ENCODE measurements around the gene GLS2. TPM values are rescaled to one million over a fixed set of nuclear protein-coding genes. Genes with fewer than 3 reads are reported as not detected.
A peak's percentile ranks its signal among the peaks of the same experiment; 100 is the strongest.
"Not testable (repeated sequence)": the region's sequence is repeated elsewhere in the genome, so short reads cannot be mapped to it uniquely, and the experiment has no call there.

GLS2 gene
- total and polyA plus RNA-seq, 4 donors = 28.0 to 53.8 (median 47.9) TPM

- not testable (repeated sequence) for H3K27me3 ChIP-seq (ENCODE audit: control insufficient read depth in 4 of 4, insufficient read depth in 4 of 4, low read length in 3 of 4); H3K9ac ChIP-seq (ENCODE audit: low read depth in 1 of 2, low read length in 2 of 2); DNase-seq (ENCODE audit: low spot score); H3K4me3 ChIP-seq (ENCODE audit: low read depth in 1 of 3, low read length in 3 of 3); H3K27ac ChIP-seq (ENCODE audit: low read depth in 1 of 2, low read length in 2 of 2); H3K9me3 ChIP-seq (ENCODE audit: control insufficient read depth in 4 of 4, low read length in 3 of 4); H3K36me3 ChIP-seq (ENCODE audit: control insufficient read depth in 4 of 4, insufficient read depth in 3 of 4, low read depth in 1 of 4, low read length in 3 of 4); H3K4me1 ChIP-seq (ENCODE audit: control insufficient read depth in 4 of 4, insufficient read depth in 4 of 4, low read length in 3 of 4)
- TF ChIP-seq CTCF (IDR thresholded peaks at IDR 0.05; ENCODE audit: low read depth, low read length, missing input control) (peak; percentile 18), RAD21 (IDR thresholded peaks at IDR 0.05) (peak; percentile 17 to 30)
- 19% methylated on average over 17 of the region's 17 CpGs for WGBS
These were observed 8.7 kb upstream of the GLS2 start for GRCh38 chr12:56496704-56497103.

- 98% methylated on average over 27 of the region's 27 CpGs for WGBS
- H3K36me3 ChIP-seq (ENCODE audit: control insufficient read depth in 4 of 4, insufficient read depth in 3 of 4, low read depth in 1 of 4, low read length in 3 of 4); H3K9ac ChIP-seq (ENCODE audit: low read depth in 1 of 2, low read length in 2 of 2); H3K27ac ChIP-seq (ENCODE audit: low read depth in 1 of 2, low read length in 2 of 2); H3K4me3 ChIP-seq (ENCODE audit: low read depth in 1 of 3, low read length in 3 of 3); H3K9me3 ChIP-seq (ENCODE audit: control insufficient read depth in 4 of 4, low read length in 3 of 4); H3K27me3 ChIP-seq (ENCODE audit: control insufficient read depth in 4 of 4, insufficient read depth in 4 of 4, low read length in 3 of 4); DNase-seq (ENCODE audit: low spot score); H3K4me1 ChIP-seq (ENCODE audit: control insufficient read depth in 4 of 4, insufficient read depth in 4 of 4, low read length in 3 of 4): not testable (repeated sequence)
These were observed 6.5 kb upstream of the GLS2 start for GRCh38 chr12:56494481-56494880.

GRCh38 chr12:56494106-56494415 lies 6.1 kb upstream of the GLS2 start:
- H3K27me3 ChIP-seq (ENCODE audit: control insufficient read depth in 4 of 4, insufficient read depth in 4 of 4, low read length in 3 of 4); H3K4me3 ChIP-seq (ENCODE audit: low read depth in 1 of 3, low read length in 3 of 3); H3K36me3 ChIP-seq (ENCODE audit: control insufficient read depth in 4 of 4, insufficient read depth in 3 of 4, low read depth in 1 of 4, low read length in 3 of 4); H3K9me3 ChIP-seq (ENCODE audit: control insufficient read depth in 4 of 4, low read length in 3 of 4); DNase-seq (ENCODE audit: low spot score); H3K4me1 ChIP-seq (ENCODE audit: control insufficient read depth in 4 of 4, insufficient read depth in 4 of 4, low read length in 3 of 4); H3K9ac ChIP-seq (ENCODE audit: low read depth in 1 of 2, low read length in 2 of 2); H3K27ac ChIP-seq (ENCODE audit: low read depth in 1 of 2, low read length in 2 of 2): not testable (repeated sequence)
- WGBS = 94% methylated on average over 15 of the region's 15 CpGs

- H3K4me3 ChIP-seq (ENCODE audit: low read depth in 1 of 3, low read length in 3 of 3); H3K27ac ChIP-seq (ENCODE audit: low read depth in 1 of 2, low read length in 2 of 2); H3K27me3 ChIP-seq (ENCODE audit: control insufficient read depth in 4 of 4, insufficient read depth in 4 of 4, low read length in 3 of 4); H3K9me3 ChIP-seq (ENCODE audit: control insufficient read depth in 4 of 4, low read length in 3 of 4); DNase-seq (ENCODE audit: low spot score); H3K9ac ChIP-seq (ENCODE audit: low read depth in 1 of 2, low read length in 2 of 2); H3K36me3 ChIP-seq (ENCODE audit: control insufficient read depth in 4 of 4, insufficient read depth in 3 of 4, low read depth in 1 of 4, low read length in 3 of 4): not testable (repeated sequence)
- 91% methylated on average over 31 of the region's 31 CpGs for WGBS
- H3K4me1 ChIP-seq (ENCODE audit: control insufficient read depth in 4 of 4, insufficient read depth in 4 of 4, low read length in 3 of 4) = peaks cover 0 to 10% (median 4%) of the 10 kb centered on the region in 4 donors
These were observed 5.6 kb upstream of the GLS2 start for GRCh38 chr12:56493409-56494105.

- no peak for DNase-seq (ENCODE audit: low spot score)
- Histone ChIP-seq H3K36me3 (ENCODE audit: control insufficient read depth in 4 of 4, insufficient read depth in 3 of 4, low read depth in 1 of 4, low read length in 3 of 4) (peaks cover 0 to 1% (median 0%) of the 10 kb centered on the region in 4 donors), H3K4me1 (ENCODE audit: control insufficient read depth in 4 of 4, insufficient read depth in 4 of 4, low read length in 3 of 4) (peaks cover 0 to 36% (median 23%) of the 10 kb centered on the region in 4 donors), H3K9me3 (ENCODE audit: control insufficient read depth in 4 of 4, low read length in 3 of 4) (no peaks in the 10 kb centered on the region), H3K9ac (ENCODE audit: low read depth in 1 of 2, low read length in 2 of 2) (no peak overlapping the region), H3K27ac (ENCODE audit: low read depth in 1 of 2, low read length in 2 of 2) (no peak overlapping the region), H3K4me3 (ENCODE audit: low read depth in 1 of 3, low read length in 3 of 3) (no peak overlapping the region), H3K27me3 (ENCODE audit: control insufficient read depth in 4 of 4, insufficient read depth in 4 of 4, low read length in 3 of 4) (no peaks in the 10 kb centered on the region)
- TF ChIP-seq HNF4A (conservative IDR thresholded peaks at IDR 0.05) (peak; percentile 37 to 54), CTCF (IDR thresholded peaks at IDR 0.05; ENCODE audit: low read depth, low read length, missing input control) (no peak)
These were observed 2.4 kb upstream of the GLS2 start for GRCh38 chr12:56490360-56490759.

All from liver (tissue), 9 donors.